ENCODE measurements around the gene LRRIQ1.
"Not testable (repeated sequence)": the region's sequence is repeated elsewhere in the genome, so short reads cannot be mapped to it uniquely, and the experiment has no call there.

The LRRIQ1 gene, protein sequence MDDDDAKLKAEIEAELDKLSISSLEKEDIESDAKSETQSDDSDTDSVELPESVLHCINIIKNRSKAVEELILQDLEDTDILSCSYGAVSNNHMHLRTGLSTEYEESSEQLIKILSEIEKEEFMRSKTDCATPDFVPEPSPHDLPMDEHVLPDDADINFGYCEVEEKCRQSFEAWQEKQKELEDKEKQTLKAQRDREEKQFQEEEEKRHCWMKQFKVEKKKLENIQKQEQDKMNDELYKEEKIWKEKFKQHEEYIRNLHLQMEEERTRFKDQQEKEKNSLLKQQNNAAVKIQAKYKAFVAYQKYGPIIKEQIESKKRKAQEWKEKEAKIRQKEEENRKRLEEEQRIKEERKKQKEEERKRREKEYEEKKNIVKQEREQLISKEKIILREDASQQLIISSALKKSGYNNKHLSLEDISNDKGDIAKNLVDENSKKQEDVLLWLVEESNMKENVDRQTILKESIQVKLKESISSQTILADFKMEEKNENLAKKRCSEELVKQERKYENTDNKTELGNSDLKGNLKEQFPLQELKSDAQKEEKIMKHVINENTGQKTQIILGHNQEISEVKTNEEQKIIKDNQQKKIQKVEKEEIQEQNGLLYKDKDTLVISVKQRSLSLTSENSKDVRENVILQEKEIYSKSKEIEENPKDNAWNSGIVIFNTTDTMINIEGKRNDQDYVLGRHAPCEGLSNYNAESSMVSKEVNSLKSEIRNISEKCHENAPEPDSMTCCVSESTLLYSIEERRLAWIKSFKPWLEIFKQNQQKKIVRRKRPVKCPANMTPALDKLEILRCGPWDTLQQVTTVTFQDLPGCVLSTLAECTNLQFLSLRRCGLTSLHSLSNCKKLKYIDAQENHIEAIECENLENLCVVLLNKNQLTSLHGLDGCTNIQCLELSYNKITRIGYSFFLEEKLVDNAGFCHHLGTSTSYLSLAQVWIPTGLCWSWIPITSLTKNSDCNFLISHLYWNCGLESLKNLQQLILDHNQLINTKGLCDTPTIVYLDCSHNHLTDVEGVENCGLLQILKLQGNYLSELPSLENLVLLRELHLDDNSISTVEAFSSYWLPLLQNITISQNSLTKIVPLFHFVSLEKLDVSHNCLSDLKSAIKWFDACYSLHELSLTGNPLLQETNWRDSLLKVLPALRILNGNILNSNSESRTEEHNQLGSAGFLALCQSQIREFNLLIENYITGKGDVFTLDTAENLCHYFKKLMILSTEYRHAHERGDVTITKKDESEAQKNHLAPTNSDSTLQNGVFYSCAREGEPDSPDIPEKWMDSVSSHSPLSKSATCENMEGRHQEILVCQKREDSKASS (N-terminal part only)

DNA sequence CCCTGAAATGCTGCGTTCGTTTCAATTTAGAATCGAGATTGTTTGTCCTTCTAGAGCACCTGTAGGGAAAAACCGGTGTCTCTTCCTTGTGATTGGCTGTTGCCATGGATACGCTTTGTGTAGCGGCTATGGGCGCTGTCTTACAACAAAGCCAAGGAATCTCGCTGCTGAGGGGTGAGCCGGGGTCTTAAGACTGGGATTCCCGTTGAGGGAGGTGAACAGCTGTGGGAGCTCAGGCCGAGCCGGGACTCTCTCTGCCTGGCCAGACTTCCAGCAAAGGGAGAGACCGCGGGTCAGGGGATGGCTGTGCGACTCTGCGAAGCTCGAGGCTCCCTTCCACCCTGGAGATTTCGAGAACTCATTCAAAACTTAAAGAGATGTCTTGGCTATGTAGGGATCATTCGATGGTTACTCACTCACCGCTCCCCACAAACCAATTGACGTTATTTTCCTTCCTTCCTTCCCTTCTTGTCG is at the start of gene LRRIQ1, which contains the start of gene TSPAN19:
Gene LRRIQ1, plus strand, starts transcription at position 118 of the 474 bp plus-strand sequence. CDS start 1,826 bp downstream, outside the sequence.
Gene TSPAN19, minus strand, starts transcription at position 44 of the 474 bp plus-strand sequence. CDS start 6,331 bp downstream, outside the sequence.
- DNase-seq: peak; percentile 4

DNA sequence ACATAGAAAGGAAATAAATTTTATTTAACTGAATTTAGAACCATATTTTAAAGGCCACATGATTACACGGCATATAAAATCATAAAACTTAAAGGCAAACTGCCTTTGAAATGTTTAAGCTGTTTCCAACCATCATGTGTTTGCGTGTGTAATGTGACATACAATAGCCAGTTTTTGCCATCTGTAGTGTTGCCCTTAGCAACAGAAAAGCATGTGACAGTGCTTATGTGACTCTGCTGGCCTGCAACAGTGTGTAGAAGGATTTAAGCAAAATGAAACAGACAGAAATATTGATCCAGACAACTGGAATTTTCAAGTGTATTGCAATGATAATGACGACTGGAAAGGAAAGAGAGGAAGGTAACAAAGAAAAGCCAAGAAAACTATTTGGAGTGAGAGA is 49.6 kb upstream of the LRRIQ1 start:
- DNase-seq: no peak

DNA sequence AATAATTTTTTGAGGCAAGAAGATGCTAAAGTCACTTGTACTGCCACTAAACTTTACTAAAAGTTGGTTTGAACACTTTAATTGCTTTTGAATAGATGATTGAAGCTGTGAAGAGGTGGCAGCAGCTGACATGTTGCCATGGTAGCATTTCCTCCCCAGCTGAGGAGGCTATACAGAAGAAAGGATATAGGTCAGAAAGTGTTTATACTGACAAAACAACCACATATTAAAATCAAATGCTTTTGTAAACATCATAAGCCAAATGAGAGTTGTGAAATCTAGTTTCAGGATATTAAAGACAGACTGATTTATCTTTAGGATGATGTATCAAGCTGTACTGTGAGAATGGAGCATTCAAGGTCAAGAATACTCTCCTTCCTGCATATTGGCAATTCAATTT is 41.7 kb upstream of the LRRIQ1 start:
- no peak for DNase-seq

DNA sequence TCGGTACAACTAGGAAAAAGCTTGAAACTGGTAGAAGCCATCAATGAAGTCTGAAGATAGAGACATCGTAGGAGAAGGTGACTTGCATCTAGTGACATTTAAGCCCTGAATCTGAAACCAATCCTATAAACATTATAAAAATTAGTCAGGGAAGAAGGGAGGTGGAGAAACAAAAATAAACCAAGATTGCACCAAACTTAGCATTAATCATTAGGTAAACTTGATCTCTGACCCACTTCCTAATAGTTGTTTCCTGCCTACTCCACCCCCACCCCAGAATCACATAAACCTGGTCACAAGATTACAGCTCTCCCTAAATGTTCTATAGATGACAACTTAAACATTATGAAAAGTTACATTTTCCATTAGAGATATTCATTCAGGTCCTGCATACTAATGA is 40.5 kb upstream of the LRRIQ1 start:
- DNase-seq: no peak

DNA sequence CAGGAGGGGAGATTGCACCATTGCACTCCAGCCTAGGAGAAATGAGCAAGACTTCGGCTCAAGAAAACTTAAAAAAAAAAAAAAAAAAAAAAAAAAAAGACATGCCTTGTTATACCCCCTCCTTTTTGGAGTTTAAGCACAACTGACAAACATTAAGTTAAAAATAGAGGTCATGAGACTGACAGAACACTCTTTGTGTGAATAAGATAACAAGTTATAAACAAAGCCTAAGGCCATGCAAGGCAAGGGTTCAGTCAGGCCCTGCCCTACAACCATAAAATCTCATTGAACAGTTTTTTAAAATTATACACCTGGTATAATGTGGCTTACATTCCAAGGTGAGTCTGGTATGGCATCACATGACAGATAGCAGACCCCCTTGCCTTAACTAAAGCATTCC is 39.4 kb upstream of the LRRIQ1 start:
- no peak for DNase-seq

DNA sequence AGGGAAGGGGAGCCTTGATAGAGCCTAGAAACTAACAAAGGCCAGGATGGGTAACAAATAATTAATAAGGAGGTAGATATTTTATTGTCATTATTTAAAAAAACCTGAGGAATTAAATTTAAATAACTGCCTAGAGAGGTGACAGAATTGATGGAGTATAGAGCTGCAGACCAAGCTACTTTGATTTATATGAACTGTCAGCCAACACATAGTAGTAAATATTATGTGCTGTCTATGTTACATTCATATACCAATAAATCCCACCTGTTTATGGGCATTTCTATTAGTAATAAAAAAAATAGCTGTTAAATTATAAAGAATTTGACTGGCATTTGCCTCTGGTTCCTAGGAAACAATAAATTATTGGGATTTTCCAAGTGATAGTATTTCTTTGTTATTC is 37.8 kb upstream of the LRRIQ1 start:
- DNase-seq: no peak

DNA sequence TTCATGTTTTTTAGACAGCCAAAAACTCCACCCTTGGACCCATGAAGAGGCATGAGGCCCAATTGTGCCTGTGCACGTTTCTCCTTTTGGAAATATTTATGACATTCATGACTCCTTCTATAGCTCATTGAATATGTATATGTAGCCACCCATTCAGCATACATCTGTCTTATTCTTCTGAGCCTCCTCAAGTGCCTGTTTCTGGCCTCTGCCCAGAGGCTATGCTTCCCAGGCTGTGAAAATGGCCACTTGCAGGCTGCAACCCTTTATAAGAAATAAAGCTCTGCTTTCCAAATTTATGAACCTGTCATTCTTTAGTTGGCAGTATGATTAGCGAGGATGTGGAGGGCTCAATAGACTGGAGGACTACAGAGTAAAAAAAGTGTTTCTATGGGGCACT is 35.4 kb upstream of the LRRIQ1 start:
- DNase-seq: no peak

DNA sequence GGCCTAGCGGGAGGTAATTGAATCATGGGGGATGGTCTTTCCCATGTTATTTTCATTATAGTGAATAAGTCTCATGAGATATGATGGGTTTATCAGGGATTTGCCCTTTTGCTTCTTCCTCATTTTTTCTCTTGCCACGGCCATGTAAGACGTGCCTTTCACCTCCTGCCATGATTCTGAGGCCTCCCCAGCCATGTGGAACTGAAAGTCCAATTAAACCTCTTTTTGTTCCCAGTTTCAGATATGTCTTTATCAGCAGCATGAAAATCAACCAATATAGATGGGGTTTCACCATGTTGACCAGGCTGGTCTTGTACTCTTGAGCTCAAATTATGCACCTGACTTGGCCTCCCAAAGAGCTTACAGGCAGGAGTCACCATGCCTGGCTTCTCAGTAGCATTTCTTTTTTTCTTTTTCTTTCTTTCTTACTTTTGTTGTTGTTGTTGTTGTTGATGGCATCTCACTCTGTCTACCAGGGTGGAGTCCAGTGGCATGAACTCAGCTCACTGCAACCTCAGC is 33.3 kb upstream of the LRRIQ1 start:
- DNase-seq: no peak

DNA sequence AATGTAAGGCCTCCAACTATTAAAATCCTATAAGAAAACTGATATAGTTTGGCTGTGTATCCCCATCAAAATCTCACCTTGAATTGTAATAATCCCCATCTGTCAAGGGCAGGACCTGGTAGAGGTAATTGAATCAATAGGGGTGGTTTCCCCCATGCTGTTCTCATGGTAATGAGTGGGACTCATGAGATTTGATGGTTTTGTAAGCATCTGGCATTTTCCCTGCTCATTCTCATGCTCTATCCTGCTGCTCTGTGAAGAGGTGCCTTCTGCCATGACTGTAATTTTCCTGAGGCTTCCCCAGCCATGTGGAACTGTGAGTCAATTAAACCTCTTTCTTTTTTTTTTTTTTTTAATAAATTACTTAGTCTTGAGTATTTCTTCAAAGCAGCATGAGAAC is 31.9 kb upstream of the LRRIQ1 start:
- DNase-seq: no peak

DNA sequence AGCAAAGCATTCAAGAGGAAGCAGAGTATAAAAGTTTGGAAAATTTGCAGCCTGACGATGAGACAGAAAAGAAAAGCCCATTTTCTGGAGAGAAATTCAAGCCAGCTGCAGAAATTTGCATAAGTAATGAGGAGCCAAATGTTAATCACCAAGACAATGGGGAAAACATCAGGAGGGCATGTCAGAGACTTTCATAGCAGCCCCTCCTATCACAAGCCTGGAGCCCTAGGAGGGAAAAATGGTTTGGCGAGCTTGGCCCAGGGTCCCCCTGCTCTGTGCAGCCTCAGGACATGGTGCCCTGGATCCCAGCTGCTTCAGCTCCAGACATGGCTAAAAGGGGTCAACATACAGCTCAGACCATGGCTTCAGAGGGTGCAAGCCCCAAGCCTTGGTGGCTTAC is 31.1 kb upstream of the LRRIQ1 start:
- DNase-seq: not testable (repeated sequence)

DNA sequence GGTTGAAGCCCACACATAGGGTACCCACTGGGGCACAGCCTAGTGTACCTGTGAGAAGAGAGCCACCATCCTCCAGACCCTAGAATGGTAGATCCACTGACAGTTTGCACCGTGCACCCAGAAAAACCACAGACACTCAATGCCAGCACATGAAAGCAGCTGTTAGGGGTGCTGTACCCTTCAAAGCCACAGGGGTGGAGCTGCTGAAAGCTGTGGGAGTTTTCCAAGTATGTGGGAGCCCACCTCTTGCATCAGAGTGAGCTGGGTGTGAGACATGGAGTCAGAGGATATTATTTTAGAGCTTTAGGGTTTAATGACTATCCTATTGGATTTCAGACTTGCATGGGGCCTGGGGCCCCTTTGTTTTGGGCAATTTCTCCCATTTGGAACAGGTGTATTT is 30.5 kb upstream of the LRRIQ1 start:
- DNase-seq: no peak

DNA sequence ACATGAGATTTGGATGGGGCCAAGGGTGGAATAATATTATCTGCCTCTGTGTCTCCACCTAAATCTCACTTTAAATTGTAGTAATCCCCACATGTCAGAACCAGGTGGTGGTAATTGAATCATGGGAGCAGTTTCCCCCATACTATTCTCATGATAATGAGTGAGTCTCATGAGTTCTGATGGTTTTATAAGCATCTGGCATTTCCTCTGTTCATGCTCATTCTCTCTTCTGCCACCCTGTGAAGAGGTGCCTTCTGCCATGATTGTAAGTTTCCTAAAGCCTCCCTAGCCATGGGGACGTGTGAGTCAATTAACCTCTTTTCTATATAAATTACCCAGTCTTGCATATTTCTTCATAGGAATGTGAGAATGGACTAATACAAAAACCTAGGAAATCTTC is 29.9 kb upstream of the LRRIQ1 start:
- no peak for DNase-seq

DNA sequence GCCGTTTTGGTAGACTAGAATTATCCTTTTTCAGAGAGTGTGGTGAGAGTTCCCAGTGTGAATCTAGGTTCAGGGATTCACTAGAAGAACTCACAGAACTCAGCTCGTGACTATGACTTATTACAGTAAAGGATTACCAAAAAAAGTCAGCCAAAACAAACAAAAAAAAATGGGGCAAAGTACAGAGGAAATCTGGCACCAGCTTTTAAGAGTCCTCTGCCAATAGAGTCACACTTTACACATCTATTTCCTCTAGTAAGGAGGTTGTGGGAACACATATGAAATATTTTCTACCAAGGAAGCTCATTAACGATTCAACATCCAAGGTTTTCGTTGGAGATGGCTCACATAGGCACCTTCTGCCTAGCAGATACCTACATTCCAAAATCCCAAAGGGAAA is 28.3 kb upstream of the LRRIQ1 start:
- no peak for DNase-seq

DNA sequence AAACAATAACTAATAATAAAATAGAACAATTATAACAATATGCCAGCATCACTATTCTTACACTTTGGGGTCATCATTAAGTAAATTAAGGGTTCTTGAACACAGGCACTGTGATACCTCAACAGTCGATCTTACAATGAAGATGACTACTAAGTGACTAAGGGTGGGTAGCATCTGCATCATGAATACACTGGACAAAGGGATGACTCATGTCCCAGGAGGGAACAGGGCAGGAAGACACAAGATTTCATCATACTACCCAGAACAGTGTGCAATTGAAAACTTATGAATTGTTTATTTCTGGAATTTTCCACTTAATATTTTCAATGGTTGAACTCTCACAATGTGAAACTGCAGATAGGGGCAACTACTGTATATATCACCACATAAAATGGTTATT is 19.7 kb upstream of the LRRIQ1 start:
- no peak for DNase-seq

DNA sequence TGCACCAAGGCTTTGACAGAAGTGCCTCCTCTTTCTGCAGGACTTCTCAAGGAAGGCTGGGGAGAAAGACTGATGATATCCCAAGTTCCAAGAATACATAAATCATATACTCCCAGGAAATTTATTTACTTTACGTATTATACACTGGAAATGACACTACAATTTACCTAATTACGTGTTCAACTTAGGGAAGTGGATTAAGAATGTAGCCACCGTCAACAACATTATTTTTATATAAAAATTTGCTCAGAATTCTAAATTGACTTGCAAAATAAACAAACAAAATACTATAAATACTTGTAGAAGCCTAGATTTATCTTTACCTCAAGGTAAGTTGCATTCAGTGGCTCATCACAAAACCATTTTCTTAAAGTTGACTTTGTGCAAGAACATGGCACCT is 19.0 kb upstream of the LRRIQ1 start:
- no peak for DNase-seq

DNA sequence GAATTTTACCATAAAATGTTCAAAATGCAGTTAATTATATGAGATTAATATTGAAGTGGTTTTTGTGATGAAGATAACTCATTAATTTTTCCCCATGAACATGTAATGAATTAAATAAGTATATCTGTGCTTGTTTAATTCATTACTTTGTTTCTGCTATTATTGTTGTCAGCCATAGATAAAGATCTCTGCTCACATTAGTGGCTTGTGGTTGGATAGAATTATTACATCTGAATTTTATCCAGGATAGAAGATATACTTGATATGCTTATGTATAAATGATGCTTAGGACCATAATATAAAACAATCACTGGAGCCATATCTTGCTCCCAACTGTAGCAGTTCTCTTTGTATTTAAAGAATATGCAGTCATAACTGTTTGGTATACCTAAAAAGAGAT is 18.5 kb upstream of the LRRIQ1 start:
- no peak for DNase-seq

DNA sequence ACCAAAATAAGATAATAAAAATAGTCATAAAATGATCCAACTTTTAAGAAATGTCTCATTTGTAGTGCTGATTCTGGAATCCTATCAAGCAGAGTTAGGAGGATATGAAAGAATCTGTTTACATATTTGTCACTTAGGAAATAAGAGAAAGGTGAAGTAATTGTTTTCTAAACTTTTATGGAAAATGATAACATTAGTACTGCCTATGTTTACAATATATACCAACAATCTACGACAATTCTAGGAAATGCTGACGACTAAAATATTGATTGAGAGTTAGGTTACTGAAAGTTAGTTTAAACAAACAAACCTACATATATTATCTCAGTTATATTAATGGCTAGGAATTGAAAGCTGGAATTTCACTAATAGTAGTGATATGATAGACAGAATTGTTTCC is 18.1 kb upstream of the LRRIQ1 start:
- DNase-seq: no peak

DNA sequence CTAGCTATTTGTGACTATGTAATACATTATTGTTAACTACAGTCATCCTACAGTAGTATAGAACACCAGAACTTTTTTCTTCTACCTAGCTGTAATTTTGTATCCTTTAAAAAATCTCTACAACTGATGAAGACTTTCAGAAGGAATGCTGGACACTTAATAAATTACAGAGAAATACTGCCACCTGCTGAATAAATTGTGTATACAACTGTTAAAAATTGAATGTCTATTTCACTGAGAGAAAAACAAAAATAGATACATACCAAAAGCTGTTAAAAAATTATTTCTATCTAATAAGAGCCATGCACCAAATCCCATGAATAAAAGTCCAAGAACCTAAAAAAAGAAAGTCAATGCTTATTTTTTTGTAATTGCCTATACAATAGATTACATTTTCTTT is 6.7 kb upstream of the LRRIQ1 start:
- no peak for DNase-seq

DNA sequence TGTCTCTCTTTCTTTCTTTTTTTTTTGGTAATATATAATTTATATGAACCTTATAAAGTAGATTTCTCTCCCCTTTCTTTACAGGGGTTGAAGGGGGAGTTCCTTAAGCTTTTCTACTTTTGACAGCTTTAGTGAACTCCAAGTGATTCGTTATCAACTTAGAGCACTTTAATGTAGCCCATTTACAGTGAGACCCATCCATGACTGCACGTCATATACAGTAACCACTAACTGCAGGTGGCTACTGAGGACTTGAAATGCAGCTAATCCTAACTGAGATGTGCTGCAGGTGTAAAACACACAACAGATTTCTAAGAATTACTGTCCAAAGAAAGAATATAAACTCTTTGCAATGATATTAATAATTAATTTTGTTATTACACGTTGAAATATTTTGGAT is 582 bp downstream of the LRRIQ1 start:
- DNase-seq: no peak

DNA sequence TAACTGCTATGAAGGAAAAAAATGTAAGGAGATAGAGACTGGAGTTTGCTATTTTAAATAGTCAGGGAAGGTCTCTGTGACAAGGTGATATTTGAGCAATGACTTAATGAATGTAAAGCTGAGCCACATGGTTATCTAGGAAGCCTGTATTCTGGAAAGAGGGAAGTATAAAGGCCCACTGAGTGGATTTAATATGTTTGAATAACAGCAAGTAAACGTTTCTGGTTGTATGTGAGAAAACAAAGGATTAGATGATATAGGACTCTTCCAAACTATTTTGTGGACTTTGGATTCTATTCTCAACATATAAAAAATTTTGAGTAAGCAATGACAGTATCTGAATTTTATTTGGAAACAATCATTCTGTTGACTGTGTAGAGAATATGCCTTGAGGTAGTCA is 5.2 kb downstream of the LRRIQ1 start:
- no peak for DNase-seq

DNA sequence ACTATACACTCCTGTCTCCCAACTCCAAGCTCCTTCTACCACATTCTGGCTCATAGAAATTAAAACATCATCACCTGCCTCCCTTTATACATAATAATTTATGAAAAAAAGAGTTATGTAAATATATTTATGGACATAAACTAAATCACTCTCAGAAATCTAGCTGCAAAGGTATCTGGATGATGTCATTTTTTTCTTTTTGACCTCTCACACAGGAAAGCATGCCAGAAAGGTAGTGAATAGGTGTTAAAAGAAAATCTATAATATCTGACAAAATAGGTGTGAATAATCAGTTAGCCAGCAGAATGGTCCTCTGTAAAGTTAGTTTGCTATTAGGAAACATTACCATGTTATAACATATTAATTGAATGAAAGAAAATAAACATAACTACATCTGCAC is 7.7 kb downstream of the LRRIQ1 start:
- no peak for DNase-seq

DNA sequence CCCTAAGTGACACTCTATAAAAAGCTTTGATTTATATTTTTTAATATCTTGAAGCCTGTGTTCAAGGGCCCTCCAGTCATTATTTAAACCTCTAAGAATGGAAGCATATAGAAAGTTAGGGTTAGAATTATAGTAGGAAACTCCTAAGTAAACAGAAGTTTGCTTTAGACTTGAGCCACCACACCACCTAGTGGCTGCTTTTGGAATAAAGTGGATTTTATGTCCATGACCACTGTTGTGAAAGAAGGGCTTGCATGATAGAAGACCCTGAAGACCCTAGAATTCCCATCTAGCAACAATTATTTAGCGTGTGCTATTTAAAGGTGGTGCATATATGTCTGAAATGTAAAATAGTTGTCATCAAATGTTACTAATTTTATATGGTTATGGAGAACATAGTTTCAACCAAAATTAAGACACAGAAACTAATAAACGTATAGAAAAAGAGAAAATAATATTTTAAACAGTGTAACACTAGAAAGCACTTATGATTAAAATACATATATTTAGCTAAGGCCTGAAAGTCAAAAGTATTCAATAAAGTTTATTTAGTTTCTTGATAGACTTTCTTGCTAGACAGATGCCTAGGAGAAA is 21.3 kb downstream of the LRRIQ1 start:
- no peak for DNase-seq

Data from stimulated activated CD4-positive, alpha-beta T cell treated with anti-CD3 and anti-CD28 coated beads, Interleukin-4, amount 100 ng/mL, for 1 hour (primary cell).